ENCODE measurements around the gene MLYCD.

- TF ChIP-seq CTCF (IDR thresholded peaks at IDR 0.05; ENCODE audit: low read length): no peak
- TF ChIP-seq EZH2 (IDR thresholded peaks at IDR 0.05; ENCODE audit: borderline replicate concordance, low read length): no peak
Measured at GRCh38 chr16:83973581-83974385, 74.9 kb downstream of the MLYCD start.
